K562 (cell line): Measurements from ENCODE around the gene CENPP. TPM values are rescaled to one million over a fixed set of nuclear protein-coding genes. Genes with fewer than 3 reads are reported as not detected.

Experiments
- HDAC3 ChIP-seq: fragments of 450-650 bp; IDR thresholded peaks from 2 replicates; pipeline ENCODE4 v1.6.1; 2018; ENCODE audit warnings: borderline replicate concordance, mild to moderate bottlenecking, moderate library complexity; ENCODE audit not compliant: partially characterized antibody
- HLTF ChIP-seq: fragments of 450-650 bp; IDR thresholded peaks from 2 replicates; pipeline ENCODE4 v1.6.1; 2016
- LEF1 ChIP-seq: fragments of 450-650 bp; IDR thresholded peaks from 2 replicates; pipeline ENCODE4 v1.6.1; 2016; ENCODE audit warnings: mild to moderate bottlenecking
- PCBP1 ChIP-seq: fragments of 200-400 bp; formaldehyde crosslinking; IDR thresholded peaks from 2 replicates; pipeline ENCODE4 v1.6.1; 2018; ENCODE audit warnings: mild to moderate bottlenecking, low read depth, low read length; ENCODE audit not compliant: poor library complexity, severe bottlenecking
- polyA plus RNA-seq, 8 experiments: library from polyadenylated mRNA; depleted of rRNA in 4 of 8; stranded (reverse) in 5 of 8; unstranded in 3 of 8; fragments of >200 nt; fragmentation: Nextera tagmentation in 2 of 8; fragmentation: Illumina TruSeq in 1 of 8; extraction: Ambion mirVana in 2 of 8; extraction: Trizol in 1 of 8; gene quantifications; 2 replicates each; pipeline versions ENCODE4 v1.2.1 to v1.2.3, GENCODE V29; 2011 to 2014; ENCODE audit warnings: inconsistent platforms in 1 of 8, missing spikeins in 1 of 8
- total RNA-seq, 7 experiments: library from RNA; depleted of rRNA in 6 of 7; stranded (reverse); fragments of >200 nt in 6 of 7; fragmentation: Illumina TruSeq in 2 of 7; extraction: Trizol in 2 of 7; gene quantifications; 2 replicates each; pipeline versions ENCODE4 v1.2.1 to v1.2.3, GENCODE V29; 2011 to 2021; ENCODE audit warnings: low replicate concordance in 1 of 7
- TF ChIP-seq, protein P1 (sequence below), 2 experiments: fragments of 450-650 bp; formaldehyde crosslinking in 1 of 2; IDR thresholded peaks; 2 replicates each; pipeline versions ENCODE4 v1.4.0 to v1.6.1; 2014 to 2020; ENCODE audit warnings: mild to moderate bottlenecking in 2 of 2, borderline replicate concordance in 1 of 2, low read depth in 1 of 2
- TF ChIP-seq, protein P2 (sequence below): fragments of 250-450 bp; sonication (Bioruptor Pico); IDR thresholded peaks from 2 replicates; pipeline ENCODE4 v1.4.0; 2020
- TF ChIP-seq, protein P3 (sequence below), 2 experiments: fragments of 450-650 bp in 1 of 2; sonication (generic) in 1 of 2; formaldehyde crosslinking; conservative IDR thresholded peaks; 2 replicates each; pipeline versions ENCODE4 v1.4.0 to v1.8.1; 2020 to 2022; ENCODE audit warnings: mild to moderate bottlenecking in 1 of 2, missing genetic modification reagents in 1 of 2

The CENPP gene
- total and polyA plus RNA-seq, 9 of the 15 experiments (the other 6 are each of a cell fraction or from before 2014, with no cell fraction given) = 8.0 to 28.5 (median 17.9) TPM

DNA sequence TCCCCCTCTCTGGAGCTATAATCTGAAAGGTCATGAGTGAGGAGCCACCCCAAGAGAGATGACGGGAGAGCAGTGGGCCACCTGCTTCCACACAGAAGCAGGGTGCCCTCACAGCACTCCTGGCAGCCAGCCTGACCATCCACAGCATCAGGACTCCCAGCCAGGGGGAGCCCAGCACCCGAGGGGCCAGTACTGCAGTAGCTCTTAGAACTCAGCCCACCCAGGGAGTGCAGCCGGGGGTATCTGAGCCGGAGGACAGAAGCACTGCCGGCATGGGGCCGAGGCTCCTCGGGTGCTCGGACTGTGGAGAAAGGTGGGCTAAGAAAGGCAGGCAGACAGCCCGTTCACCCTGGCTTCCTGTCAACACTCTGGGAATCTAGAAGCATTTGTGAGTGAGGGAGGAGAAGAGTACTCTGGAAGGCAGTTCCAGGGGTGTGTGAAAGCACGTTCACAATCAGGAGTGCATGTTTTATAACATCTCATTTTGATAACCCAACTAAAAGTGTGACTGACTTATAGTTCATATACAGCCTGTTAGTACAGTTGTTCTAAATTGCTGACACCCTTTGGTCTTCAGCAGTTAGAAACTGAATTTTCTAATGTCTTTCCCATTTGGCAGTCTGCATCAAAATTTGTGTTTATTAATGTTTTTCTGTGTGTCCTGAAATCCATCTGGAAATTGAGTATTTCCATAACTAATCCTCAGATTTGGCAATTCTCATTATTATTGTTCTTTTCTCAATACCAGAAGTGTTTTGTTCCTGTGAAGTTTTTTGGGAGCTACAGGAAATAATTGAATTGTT, 182.5 kb downstream of the CENPP start (continued):
- TF ChIP-seq, protein P1, sequence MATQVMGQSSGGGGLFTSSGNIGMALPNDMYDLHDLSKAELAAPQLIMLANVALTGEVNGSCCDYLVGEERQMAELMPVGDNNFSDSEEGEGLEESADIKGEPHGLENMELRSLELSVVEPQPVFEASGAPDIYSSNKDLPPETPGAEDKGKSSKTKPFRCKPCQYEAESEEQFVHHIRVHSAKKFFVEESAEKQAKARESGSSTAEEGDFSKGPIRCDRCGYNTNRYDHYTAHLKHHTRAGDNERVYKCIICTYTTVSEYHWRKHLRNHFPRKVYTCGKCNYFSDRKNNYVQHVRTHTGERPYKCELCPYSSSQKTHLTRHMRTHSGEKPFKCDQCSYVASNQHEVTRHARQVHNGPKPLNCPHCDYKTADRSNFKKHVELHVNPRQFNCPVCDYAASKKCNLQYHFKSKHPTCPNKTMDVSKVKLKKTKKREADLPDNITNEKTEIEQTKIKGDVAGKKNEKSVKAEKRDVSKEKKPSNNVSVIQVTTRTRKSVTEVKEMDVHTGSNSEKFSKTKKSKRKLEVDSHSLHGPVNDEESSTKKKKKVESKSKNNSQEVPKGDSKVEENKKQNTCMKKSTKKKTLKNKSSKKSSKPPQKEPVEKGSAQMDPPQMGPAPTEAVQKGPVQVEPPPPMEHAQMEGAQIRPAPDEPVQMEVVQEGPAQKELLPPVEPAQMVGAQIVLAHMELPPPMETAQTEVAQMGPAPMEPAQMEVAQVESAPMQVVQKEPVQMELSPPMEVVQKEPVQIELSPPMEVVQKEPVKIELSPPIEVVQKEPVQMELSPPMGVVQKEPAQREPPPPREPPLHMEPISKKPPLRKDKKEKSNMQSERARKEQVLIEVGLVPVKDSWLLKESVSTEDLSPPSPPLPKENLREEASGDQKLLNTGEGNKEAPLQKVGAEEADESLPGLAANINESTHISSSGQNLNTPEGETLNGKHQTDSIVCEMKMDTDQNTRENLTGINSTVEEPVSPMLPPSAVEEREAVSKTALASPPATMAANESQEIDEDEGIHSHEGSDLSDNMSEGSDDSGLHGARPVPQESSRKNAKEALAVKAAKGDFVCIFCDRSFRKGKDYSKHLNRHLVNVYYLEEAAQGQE (IDR thresholded peaks at IDR 0.05; ENCODE audit: borderline replicate concordance) = no peak
- TF ChIP-seq, protein P1 (CRISPR knock-in tag; IDR thresholded peaks at IDR 0.05; ENCODE audit: low read depth) = no peak
- TF ChIP-seq LEF1 (no peak), HLTF (no peak), PCBP1 (no peak), HDAC3 (no peak)
- TF ChIP-seq, protein P2, sequence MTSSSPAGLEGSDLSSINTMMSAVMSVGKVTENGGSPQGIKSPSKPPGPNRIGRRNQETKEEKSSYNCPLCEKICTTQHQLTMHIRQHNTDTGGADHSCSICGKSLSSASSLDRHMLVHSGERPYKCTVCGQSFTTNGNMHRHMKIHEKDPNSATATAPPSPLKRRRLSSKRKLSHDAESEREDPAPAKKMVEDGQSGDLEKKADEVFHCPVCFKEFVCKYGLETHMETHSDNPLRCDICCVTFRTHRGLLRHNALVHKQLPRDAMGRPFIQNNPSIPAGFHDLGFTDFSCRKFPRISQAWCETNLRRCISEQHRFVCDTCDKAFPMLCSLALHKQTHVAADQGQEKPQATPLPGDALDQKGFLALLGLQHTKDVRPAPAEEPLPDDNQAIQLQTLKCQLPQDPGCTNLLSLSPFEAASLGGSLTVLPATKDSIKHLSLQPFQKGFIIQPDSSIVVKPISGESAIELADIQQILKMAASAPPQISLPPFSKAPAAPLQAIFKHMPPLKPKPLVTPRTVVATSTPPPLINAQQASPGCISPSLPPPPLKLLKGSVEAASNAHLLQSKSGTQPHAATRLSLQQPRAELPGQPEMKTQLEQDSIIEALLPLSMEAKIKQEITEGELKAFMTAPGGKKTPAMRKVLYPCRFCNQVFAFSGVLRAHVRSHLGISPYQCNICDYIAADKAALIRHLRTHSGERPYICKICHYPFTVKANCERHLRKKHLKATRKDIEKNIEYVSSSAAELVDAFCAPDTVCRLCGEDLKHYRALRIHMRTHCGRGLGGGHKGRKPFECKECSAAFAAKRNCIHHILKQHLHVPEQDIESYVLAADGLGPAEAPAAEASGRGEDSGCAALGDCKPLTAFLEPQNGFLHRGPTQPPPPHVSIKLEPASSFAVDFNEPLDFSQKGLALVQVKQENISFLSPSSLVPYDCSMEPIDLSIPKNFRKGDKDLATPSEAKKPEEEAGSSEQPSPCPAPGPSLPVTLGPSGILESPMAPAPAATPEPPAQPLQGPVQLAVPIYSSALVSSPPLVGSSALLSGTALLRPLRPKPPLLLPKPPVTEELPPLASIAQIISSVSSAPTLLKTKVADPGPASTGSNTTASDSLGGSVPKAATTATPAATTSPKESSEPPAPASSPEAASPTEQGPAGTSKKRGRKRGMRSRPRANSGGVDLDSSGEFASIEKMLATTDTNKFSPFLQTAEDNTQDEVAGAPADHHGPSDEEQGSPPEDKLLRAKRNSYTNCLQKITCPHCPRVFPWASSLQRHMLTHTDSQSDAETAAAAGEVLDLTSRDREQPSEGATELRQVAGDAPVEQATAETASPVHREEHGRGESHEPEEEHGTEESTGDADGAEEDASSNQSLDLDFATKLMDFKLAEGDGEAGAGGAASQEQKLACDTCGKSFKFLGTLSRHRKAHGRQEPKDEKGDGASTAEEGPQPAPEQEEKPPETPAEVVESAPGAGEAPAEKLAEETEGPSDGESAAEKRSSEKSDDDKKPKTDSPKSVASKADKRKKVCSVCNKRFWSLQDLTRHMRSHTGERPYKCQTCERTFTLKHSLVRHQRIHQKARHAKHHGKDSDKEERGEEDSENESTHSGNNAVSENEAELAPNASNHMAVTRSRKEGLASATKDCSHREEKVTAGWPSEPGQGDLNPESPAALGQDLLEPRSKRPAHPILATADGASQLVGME = no peak
- TF ChIP-seq, protein P3, sequence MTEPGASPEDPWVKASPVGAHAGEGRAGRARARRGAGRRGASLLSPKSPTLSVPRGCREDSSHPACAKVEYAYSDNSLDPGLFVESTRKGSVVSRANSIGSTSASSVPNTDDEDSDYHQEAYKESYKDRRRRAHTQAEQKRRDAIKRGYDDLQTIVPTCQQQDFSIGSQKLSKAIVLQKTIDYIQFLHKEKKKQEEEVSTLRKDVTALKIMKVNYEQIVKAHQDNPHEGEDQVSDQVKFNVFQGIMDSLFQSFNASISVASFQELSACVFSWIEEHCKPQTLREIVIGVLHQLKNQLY (CRISPR knock-in tag; conservative IDR thresholded peaks at IDR 0.05) = no peak
